Lower lobe of right lung (tissue), 2 donors: ENCODE measurements around the gene NAT8L. TPM values are rescaled to one million over a fixed set of nuclear protein-coding genes. Genes with fewer than 3 reads are reported as not detected.
A peak's percentile ranks its signal among the peaks of the same experiment; 100 is the strongest.

Experiments
- ATAC-seq, 2 donors: fragments of 200-7000 bp; cut with Tn5 transposase; one replicate each; pipeline ENCODE4 v1.9.1; 2020 to 2022; ENCODE audit warnings: mild to moderate bottlenecking in 2 of 2, moderate library complexity in 2 of 2
- DNase-seq: peaks from one replicate; pipeline ENCODE4 v3.0.0-alpha.2; 2020
- H3K27ac ChIP-seq: fragments of 200-600 bp; one replicate; pipeline ENCODE4 v1.8.0; 2022
- H3K27me3 ChIP-seq: fragments of 200-600 bp; one replicate; pipeline ENCODE4 v1.8.0; 2022; ENCODE audit warnings: low read depth
- H3K36me3 ChIP-seq: fragments of 200-600 bp; one replicate; pipeline ENCODE4 v1.8.0; 2022; ENCODE audit warnings: mild to moderate bottlenecking
- H3K4me1 ChIP-seq: fragments of 200-600 bp; one replicate; pipeline ENCODE4 v1.8.0; 2022
- H3K4me3 ChIP-seq: fragments of 200-600 bp; one replicate; pipeline ENCODE4 v1.8.0; 2022; ENCODE audit warnings: mild to moderate bottlenecking
- H3K9me3 ChIP-seq: fragments of 200-600 bp; one replicate; pipeline ENCODE4 v1.8.0; 2022
- intact Hi-C: fragments of 100-400 bp; cut with DNase I; formaldehyde crosslinking; loops from one replicate; pipeline ENCODE4 v1.11.0; 2022
- total RNA-seq: library from RNA; stranded (reverse); fragmentation: NEBNext Ultra II Directional; extraction: Animal tissue kit (Norgen Biotek cat#: 25700); gene quantifications from one replicate; pipeline ENCODE4 v1.2.1, GENCODE V29; 2021
- TF ChIP-seq, protein P1 (sequence below): fragments of 200-600 bp; IDR thresholded peaks from one replicate; pipeline ENCODE4 v1.8.0; 2022; ENCODE audit warnings: antibody characterized with exemption, mild to moderate bottlenecking
- donor health status: DM: no; HTN: yes; CAD: no; lungs with severe emphysema.

Gene NAT8L
- total RNA-seq, 1 donor from 2014 or later = 0.24 TPM

DNA sequence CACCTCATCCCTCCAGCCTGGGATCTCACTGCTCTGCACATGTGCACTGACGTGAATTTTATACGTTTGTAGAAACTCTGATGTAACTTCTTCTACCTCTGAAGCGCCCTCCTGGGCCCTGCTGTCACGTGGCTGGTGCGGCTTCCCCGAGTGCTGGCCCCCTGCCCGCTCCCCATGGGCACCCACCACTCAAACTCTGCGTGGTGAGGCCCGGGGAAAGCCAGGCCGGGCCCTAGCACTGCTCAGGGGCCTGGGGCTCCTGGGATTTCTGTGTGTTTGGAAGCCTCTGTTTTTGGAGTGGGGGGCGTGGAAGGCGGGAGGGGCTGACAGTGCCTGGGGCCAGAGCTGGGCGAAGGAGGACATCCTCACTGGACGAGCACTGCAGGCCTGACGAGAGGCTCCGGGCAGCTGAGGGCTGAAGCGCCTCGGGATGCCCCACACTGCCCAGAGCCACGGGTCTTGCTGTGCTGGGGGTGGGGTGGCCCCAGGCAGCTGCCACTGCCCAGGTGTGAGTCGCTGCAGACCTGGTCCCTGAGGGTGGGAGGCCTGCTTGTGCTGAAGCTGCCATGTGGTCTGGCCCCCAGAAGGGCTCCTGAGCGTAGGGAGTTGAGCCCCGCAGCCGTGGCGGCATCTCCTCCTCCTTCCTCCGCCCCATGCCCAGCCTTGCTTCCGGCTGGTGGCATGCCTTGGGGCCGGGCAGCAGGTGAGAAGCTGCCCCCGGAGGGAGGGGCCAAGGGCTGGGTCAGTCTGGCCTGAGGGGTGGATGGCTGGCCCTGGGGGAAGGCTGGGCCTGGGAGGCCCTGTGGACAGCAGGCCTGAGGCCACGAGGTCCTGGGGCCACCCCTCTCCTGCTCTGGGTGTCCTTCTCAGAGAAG lies 7.7 kb downstream of the NAT8L start:
- TF ChIP-seq, protein P1, sequence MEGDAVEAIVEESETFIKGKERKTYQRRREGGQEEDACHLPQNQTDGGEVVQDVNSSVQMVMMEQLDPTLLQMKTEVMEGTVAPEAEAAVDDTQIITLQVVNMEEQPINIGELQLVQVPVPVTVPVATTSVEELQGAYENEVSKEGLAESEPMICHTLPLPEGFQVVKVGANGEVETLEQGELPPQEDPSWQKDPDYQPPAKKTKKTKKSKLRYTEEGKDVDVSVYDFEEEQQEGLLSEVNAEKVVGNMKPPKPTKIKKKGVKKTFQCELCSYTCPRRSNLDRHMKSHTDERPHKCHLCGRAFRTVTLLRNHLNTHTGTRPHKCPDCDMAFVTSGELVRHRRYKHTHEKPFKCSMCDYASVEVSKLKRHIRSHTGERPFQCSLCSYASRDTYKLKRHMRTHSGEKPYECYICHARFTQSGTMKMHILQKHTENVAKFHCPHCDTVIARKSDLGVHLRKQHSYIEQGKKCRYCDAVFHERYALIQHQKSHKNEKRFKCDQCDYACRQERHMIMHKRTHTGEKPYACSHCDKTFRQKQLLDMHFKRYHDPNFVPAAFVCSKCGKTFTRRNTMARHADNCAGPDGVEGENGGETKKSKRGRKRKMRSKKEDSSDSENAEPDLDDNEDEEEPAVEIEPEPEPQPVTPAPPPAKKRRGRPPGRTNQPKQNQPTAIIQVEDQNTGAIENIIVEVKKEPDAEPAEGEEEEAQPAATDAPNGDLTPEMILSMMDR = no peak
- no peaks in the 10 kb centered on the region for H3K9me3 ChIP-seq
- intact Hi-C loops = no loop called here
- no peak overlapping the region for H3K4me3 ChIP-seq
- ATAC-seq (no peak), DNase-seq (no peak)
- no peaks in the 10 kb centered on the region for H3K4me1 ChIP-seq
- no peak overlapping the region for H3K27ac ChIP-seq
- peaks cover 23% of the 10 kb centered on the region for H3K27me3 ChIP-seq
- H3K36me3 ChIP-seq = no peaks in the 10 kb centered on the region

DNA sequence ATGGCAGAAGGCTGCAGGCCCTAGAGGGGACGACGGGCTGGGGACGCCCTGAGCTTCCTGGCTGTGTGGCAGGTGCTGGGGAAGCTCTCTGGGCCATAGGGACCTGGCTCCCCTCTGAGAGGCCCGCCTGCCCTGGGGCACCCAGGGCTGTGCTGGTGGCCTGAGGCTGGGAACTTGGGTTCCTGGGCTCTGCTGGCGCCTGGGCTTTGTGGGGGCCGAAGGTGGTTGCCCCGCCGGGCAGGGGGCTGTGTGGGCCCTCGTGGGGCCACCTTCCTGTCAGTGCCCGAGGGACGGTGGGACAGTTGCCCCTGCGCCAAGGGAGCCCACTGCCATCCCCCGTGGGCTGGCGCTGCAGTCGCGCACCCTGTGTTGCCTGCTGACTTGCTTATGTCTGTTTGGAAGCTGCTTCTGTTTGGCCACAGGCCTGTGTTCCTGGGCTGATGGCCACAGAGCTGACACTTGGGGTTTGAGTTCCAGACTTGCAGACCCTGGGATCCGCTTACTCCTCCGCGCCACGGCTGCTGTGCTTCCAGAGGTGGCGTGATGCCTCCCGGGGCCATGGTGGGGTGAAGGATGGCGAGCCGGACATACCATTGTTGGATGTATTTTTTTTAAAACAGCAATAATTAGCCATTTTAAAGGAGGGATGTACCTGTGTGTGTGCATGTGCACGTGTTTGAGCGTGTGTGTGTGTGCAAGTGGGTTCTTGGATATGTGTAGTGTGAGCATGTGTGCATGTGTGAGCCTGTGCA lies 8.5 kb downstream of the NAT8L start:
- no peaks in the 10 kb centered on the region for H3K4me1 ChIP-seq
- intact Hi-C loops = no loop called here
- no peaks in the 10 kb centered on the region for H3K9me3 ChIP-seq
- TF ChIP-seq, protein P1 = no peak
- H3K27ac ChIP-seq = no peak overlapping the region
- H3K36me3 ChIP-seq = no peaks in the 10 kb centered on the region
- peaks cover 20% of the 10 kb centered on the region for H3K27me3 ChIP-seq
- no peak for ATAC-seq
- no peak overlapping the region for H3K4me3 ChIP-seq
- peak; percentile 39 for DNase-seq

DNA sequence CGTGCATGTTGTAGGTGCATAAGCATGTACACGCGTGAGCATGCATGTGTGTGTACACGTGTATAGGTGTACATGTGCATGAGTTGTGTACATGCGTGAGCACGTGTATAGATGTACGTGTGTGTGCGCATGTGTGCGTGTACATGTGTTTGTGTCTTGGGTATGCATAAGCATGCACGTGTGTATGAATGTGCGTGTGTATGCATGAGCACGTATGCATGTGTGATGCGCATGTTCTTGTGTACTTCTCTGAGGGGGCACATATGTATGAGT lies 9.0 kb downstream of the NAT8L start:
- TF ChIP-seq, protein P1 = no peak
- no peaks in the 10 kb centered on the region for H3K9me3 ChIP-seq
- H3K36me3 ChIP-seq = no peaks in the 10 kb centered on the region
- H3K27ac ChIP-seq = no peak overlapping the region
- no peak overlapping the region for H3K4me3 ChIP-seq
- H3K4me1 ChIP-seq = no peaks in the 10 kb centered on the region
- H3K27me3 ChIP-seq = peaks cover 20% of the 10 kb centered on the region
- no peak for DNase-seq
- intact Hi-C loops = no loop called here
- ATAC-seq = no peak

DNA sequence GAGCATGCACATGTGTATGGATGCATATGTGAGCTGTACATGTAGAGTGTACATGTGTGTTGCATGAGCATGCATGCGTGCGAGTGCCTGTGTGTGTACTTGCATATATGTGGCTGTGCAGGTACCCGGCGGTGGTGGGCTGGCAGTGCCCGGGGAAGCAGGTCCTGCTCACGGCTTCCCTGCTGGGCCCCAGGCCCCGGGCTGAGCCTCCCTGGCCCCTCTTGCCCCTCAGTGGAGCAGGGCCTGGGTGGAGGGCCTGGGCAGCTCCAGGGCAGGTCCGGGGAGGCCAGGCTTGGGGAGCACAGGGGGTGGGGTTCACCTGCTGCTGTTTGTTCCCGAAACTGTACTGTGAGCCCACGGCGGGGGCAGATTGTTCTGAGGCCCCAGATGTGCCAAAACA lies 9.4 kb downstream of the NAT8L start:
- peaks cover 20% of the 10 kb centered on the region for H3K27me3 ChIP-seq
- H3K36me3 ChIP-seq = no peaks in the 10 kb centered on the region
- DNase-seq (no peak), ATAC-seq (no peak)
- H3K4me1 ChIP-seq = no peaks in the 10 kb centered on the region
- TF ChIP-seq, protein P1 = no peak
- no peak overlapping the region for H3K4me3 ChIP-seq
- H3K9me3 ChIP-seq = no peaks in the 10 kb centered on the region
- H3K27ac ChIP-seq = no peak overlapping the region
- intact Hi-C loops = no loop called here

DNA sequence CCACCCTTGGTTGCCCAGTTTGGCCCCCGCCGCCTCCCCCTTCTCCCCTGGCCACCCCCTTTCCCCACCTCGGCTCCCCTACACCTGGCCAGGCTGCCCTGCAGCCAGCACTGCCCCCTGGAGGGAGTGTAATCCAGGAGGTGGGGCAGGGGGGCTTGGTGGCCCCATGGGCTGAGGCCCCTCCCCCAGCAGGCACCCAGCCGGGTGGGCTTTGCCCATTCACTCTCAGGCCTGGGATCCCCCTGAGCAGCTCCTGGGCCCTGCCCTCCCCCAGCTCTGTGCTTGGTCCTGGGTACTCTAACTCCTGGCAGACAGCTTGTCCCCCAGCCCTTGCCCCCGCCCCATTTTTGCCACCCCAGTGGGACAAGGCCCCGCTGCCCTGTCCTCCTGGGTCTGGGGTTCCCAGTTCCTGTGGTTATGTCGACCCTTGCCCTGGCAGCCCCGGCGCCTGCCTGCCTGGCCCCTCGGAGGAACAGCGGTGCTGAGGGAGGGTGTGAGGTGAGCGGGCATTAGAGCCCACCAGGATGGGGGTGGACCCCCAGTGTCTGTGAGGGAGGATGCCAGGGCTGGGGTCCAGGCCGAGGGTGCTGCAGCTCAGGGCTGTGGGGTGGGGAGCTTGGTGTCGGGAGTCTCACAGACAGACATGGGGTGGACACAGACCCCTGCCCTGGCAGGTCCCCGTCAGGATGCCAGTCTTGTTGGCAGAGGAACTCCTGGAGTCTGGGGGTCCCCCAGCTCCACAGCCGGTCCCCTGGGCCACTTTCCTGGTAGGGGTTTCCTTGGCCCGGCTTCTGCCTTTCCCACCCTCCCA lies 10.2 kb downstream of the NAT8L start:
- no peak for ATAC-seq
- intact Hi-C loops = no loop called here
- no peak overlapping the region for H3K27ac ChIP-seq

More for the DNA sequence above, 10.2 kb downstream of the NAT8L start:
- peaks cover 20% of the 10 kb centered on the region for H3K27me3 ChIP-seq
- H3K36me3 ChIP-seq = no peaks in the 10 kb centered on the region
- H3K9me3 ChIP-seq = no peaks in the 10 kb centered on the region
- H3K4me3 ChIP-seq = no peak overlapping the region
- TF ChIP-seq, protein P1 = no peak
- DNase-seq = peak; percentile 39
- no peaks in the 10 kb centered on the region for H3K4me1 ChIP-seq
